ENCODE data around the gene TTC7B.

Gene TTC7B

GRCh38 chr14:90699016-90699415, 117.2 kb downstream of the TTC7B start:
- Histone ChIP-seq H3K4me1 (ENCODE audit: control insufficient read depth in 5 of 5, insufficient read depth in 5 of 5, low read length in 5 of 5) (peaks cover 9 to 30% (median 21%) of the 10 kb centered on the region in 5 donors), H3K9ac (ENCODE audit: low read length in 5 of 5) (no peak overlapping the region), H3K27me3 (ENCODE audit: control insufficient read depth in 5 of 5, insufficient read depth in 4 of 5, low read length in 5 of 5) (no peaks in the 10 kb centered on the region), H3K36me3 (ENCODE audit: control insufficient read depth in 5 of 5, insufficient read depth in 5 of 5, low read length in 5 of 5) (peaks cover 0 to 1% (median 0%) of the 10 kb centered on the region in 5 donors), H3K9me3 (ENCODE audit: control insufficient read depth in 5 of 5, low read length in 5 of 5) (no peaks in the 10 kb centered on the region), H3K4me3 (ENCODE audit: low read depth in 1 of 5, low read length in 5 of 5) (no peak overlapping the region), H3K27ac (ENCODE audit: low read depth, low read length) (peak overlapping the region; percentile 40)

- H3K27ac ChIP-seq (ENCODE audit: low read depth, low read length): peak overlapping the region; percentile 65
These were observed 117.8 kb downstream of the TTC7B start for GRCh38 chr14:90698379-90698869.

GRCh38 chr14:90697577-90698206, 118.5 kb downstream of the TTC7B start:
- Histone ChIP-seq H3K4me1 (ENCODE audit: control insufficient read depth in 5 of 5, insufficient read depth in 5 of 5, low read length in 5 of 5) (peaks cover 9 to 30% (median 21%) of the 10 kb centered on the region in 5 donors), H3K9ac (ENCODE audit: low read length in 5 of 5) (peak overlapping the region in 3 of 5 donors; percentile 17 to 46 (median 45)), H3K9me3 (ENCODE audit: control insufficient read depth in 5 of 5, low read length in 5 of 5) (no peaks in the 10 kb centered on the region), H3K27ac (ENCODE audit: low read depth, low read length) (peak overlapping the region; percentile 65), H3K27me3 (ENCODE audit: control insufficient read depth in 5 of 5, insufficient read depth in 4 of 5, low read length in 5 of 5) (no peaks in the 10 kb centered on the region), H3K36me3 (ENCODE audit: control insufficient read depth in 5 of 5, insufficient read depth in 5 of 5, low read length in 5 of 5) (peaks cover 0 to 2% (median 0%) of the 10 kb centered on the region in 5 donors), H3K4me3 (ENCODE audit: low read depth in 1 of 5, low read length in 5 of 5) (no peak overlapping the region)

More at GRCh38 chr14:90698379-90698869, 117.8 kb downstream of the TTC7B start:
- peaks cover 9 to 30% (median 21%) of the 10 kb centered on the region in 5 donors for H3K4me1 ChIP-seq (ENCODE audit: control insufficient read depth in 5 of 5, insufficient read depth in 5 of 5, low read length in 5 of 5)
- peaks cover 0 to 2% (median 0%) of the 10 kb centered on the region in 5 donors for H3K36me3 ChIP-seq (ENCODE audit: control insufficient read depth in 5 of 5, insufficient read depth in 5 of 5, low read length in 5 of 5)
- peak overlapping the region in 1 of 5 donors; percentile 22 for H3K4me3 ChIP-seq (ENCODE audit: low read depth in 1 of 5, low read length in 5 of 5)
- no peaks in the 10 kb centered on the region for H3K27me3 ChIP-seq (ENCODE audit: control insufficient read depth in 5 of 5, insufficient read depth in 4 of 5, low read length in 5 of 5)
- no peaks in the 10 kb centered on the region for H3K9me3 ChIP-seq (ENCODE audit: control insufficient read depth in 5 of 5, low read length in 5 of 5)
- H3K9ac ChIP-seq (ENCODE audit: low read length in 5 of 5): peak overlapping the region in 1 of 5 donors; percentile 45

GRCh38 chr14:90697132-90697531, 119.1 kb downstream of the TTC7B start:
- peak overlapping the region; percentile 2 for H3K27ac ChIP-seq (ENCODE audit: low read depth, low read length)
- H3K9me3 ChIP-seq (ENCODE audit: control insufficient read depth in 5 of 5, low read length in 5 of 5): no peaks in the 10 kb centered on the region
- H3K36me3 ChIP-seq (ENCODE audit: control insufficient read depth in 5 of 5, insufficient read depth in 5 of 5, low read length in 5 of 5): peaks cover 0 to 2% (median 0%) of the 10 kb centered on the region in 5 donors
- H3K27me3 ChIP-seq (ENCODE audit: control insufficient read depth in 5 of 5, insufficient read depth in 4 of 5, low read length in 5 of 5): no peaks in the 10 kb centered on the region
- H3K9ac ChIP-seq (ENCODE audit: low read length in 5 of 5): peak overlapping the region in 4 of 5 donors; percentile 5 to 45 (median 14)
- no peak overlapping the region for H3K4me3 ChIP-seq (ENCODE audit: low read depth in 1 of 5, low read length in 5 of 5)
- peaks cover 9 to 30% (median 21%) of the 10 kb centered on the region in 5 donors for H3K4me1 ChIP-seq (ENCODE audit: control insufficient read depth in 5 of 5, insufficient read depth in 5 of 5, low read length in 5 of 5)

GRCh38 chr14:90696720-90697119, 119.5 kb downstream of the TTC7B start:
- Histone ChIP-seq H3K27ac (ENCODE audit: low read depth, low read length) (peak overlapping the region; percentile 2), H3K4me1 (ENCODE audit: control insufficient read depth in 5 of 5, insufficient read depth in 5 of 5, low read length in 5 of 5) (peaks cover 9 to 30% (median 21%) of the 10 kb centered on the region in 5 donors), H3K9ac (ENCODE audit: low read length in 5 of 5) (peak overlapping the region in 2 of 5 donors; percentile 5 to 28), H3K36me3 (ENCODE audit: control insufficient read depth in 5 of 5, insufficient read depth in 5 of 5, low read length in 5 of 5) (peaks cover 0 to 2% (median 0%) of the 10 kb centered on the region in 5 donors), H3K27me3 (ENCODE audit: control insufficient read depth in 5 of 5, insufficient read depth in 4 of 5, low read length in 5 of 5) (no peaks in the 10 kb centered on the region), H3K9me3 (ENCODE audit: control insufficient read depth in 5 of 5, low read length in 5 of 5) (no peaks in the 10 kb centered on the region), H3K4me3 (ENCODE audit: low read depth in 1 of 5, low read length in 5 of 5) (no peak overlapping the region)

GRCh38 chr14:90695997-90696660, 120.1 kb downstream of the TTC7B start:
- H3K4me1 ChIP-seq (ENCODE audit: control insufficient read depth in 5 of 5, insufficient read depth in 5 of 5, low read length in 5 of 5): peaks cover 9 to 27% (median 21%) of the 10 kb centered on the region in 5 donors
- no peaks in the 10 kb centered on the region for H3K9me3 ChIP-seq (ENCODE audit: control insufficient read depth in 5 of 5, low read length in 5 of 5)
- H3K27me3 ChIP-seq (ENCODE audit: control insufficient read depth in 5 of 5, insufficient read depth in 4 of 5, low read length in 5 of 5): no peaks in the 10 kb centered on the region
- H3K9ac ChIP-seq (ENCODE audit: low read length in 5 of 5): no peak overlapping the region
- H3K4me3 ChIP-seq (ENCODE audit: low read depth in 1 of 5, low read length in 5 of 5): no peak overlapping the region
- H3K36me3 ChIP-seq (ENCODE audit: control insufficient read depth in 5 of 5, insufficient read depth in 5 of 5, low read length in 5 of 5): peaks cover 0 to 2% (median 0%) of the 10 kb centered on the region in 5 donors
- peak overlapping the region; percentile 2 for H3K27ac ChIP-seq (ENCODE audit: low read depth, low read length)

GRCh38 chr14:90693413-90693812, 122.8 kb downstream of the TTC7B start:
- no peaks in the 10 kb centered on the region for H3K27me3 ChIP-seq (ENCODE audit: control insufficient read depth in 5 of 5, insufficient read depth in 4 of 5, low read length in 5 of 5)
- H3K36me3 ChIP-seq (ENCODE audit: control insufficient read depth in 5 of 5, insufficient read depth in 5 of 5, low read length in 5 of 5): peaks cover 0 to 6% (median 5%) of the 10 kb centered on the region in 5 donors
- no peak overlapping the region for H3K9ac ChIP-seq (ENCODE audit: low read length in 5 of 5)
- H3K9me3 ChIP-seq (ENCODE audit: control insufficient read depth in 5 of 5, low read length in 5 of 5): no peaks in the 10 kb centered on the region
- no peak overlapping the region for H3K27ac ChIP-seq (ENCODE audit: low read depth, low read length)
- no peak overlapping the region for H3K4me3 ChIP-seq (ENCODE audit: low read depth in 1 of 5, low read length in 5 of 5)
- H3K4me1 ChIP-seq (ENCODE audit: control insufficient read depth in 5 of 5, insufficient read depth in 5 of 5, low read length in 5 of 5): peaks cover 4 to 19% (median 13%) of the 10 kb centered on the region in 5 donors

- H3K27me3 ChIP-seq (ENCODE audit: control insufficient read depth in 5 of 5, insufficient read depth in 4 of 5, low read length in 5 of 5): no peaks in the 10 kb centered on the region
- H3K4me1 ChIP-seq (ENCODE audit: control insufficient read depth in 5 of 5, insufficient read depth in 5 of 5, low read length in 5 of 5): peaks cover 3 to 13% (median 8%) of the 10 kb centered on the region in 5 donors
- H3K4me3 ChIP-seq (ENCODE audit: low read depth in 1 of 5, low read length in 5 of 5): no peak overlapping the region
- no peak overlapping the region for H3K9ac ChIP-seq (ENCODE audit: low read length in 5 of 5)
- no peaks in the 10 kb centered on the region for H3K9me3 ChIP-seq (ENCODE audit: control insufficient read depth in 5 of 5, low read length in 5 of 5)
- no peak overlapping the region for H3K27ac ChIP-seq (ENCODE audit: low read depth, low read length)
- H3K36me3 ChIP-seq (ENCODE audit: control insufficient read depth in 5 of 5, insufficient read depth in 5 of 5, low read length in 5 of 5): peaks cover under 1 to 7% (median 6%) of the 10 kb centered on the region in 5 donors
These were observed 123.4 kb downstream of the TTC7B start for GRCh38 chr14:90692826-90693225.

GRCh38 chr14:90692061-90692460, 124.2 kb downstream of the TTC7B start:
- Histone ChIP-seq H3K9ac (ENCODE audit: low read length in 5 of 5) (no peak overlapping the region), H3K4me1 (ENCODE audit: control insufficient read depth in 5 of 5, insufficient read depth in 5 of 5, low read length in 5 of 5) (peaks cover 0 to 6% (median 0%) of the 10 kb centered on the region in 5 donors), H3K27ac (ENCODE audit: low read depth, low read length) (no peak overlapping the region)

GRCh38 chr14:90691627-90692026, 124.6 kb downstream of the TTC7B start:
- Histone ChIP-seq H3K36me3 (ENCODE audit: control insufficient read depth in 5 of 5, insufficient read depth in 5 of 5, low read length in 5 of 5) (peaks cover 10 to 17% (median 12%) of the 10 kb centered on the region in 5 donors), H3K4me3 (ENCODE audit: low read depth in 1 of 5, low read length in 5 of 5) (no peak overlapping the region), H3K9me3 (ENCODE audit: control insufficient read depth in 5 of 5, low read length in 5 of 5) (no peaks in the 10 kb centered on the region), H3K4me1 (ENCODE audit: control insufficient read depth in 5 of 5, insufficient read depth in 5 of 5, low read length in 5 of 5) (peaks cover 0 to 1% (median 0%) of the 10 kb centered on the region in 5 donors), H3K9ac (ENCODE audit: low read length in 5 of 5) (no peak overlapping the region), H3K27me3 (ENCODE audit: control insufficient read depth in 5 of 5, insufficient read depth in 4 of 5, low read length in 5 of 5) (no peaks in the 10 kb centered on the region), H3K27ac (ENCODE audit: low read depth, low read length) (no peak overlapping the region)

More at GRCh38 chr14:90692061-90692460, 124.2 kb downstream of the TTC7B start:
- Histone ChIP-seq H3K36me3 (ENCODE audit: control insufficient read depth in 5 of 5, insufficient read depth in 5 of 5, low read length in 5 of 5) (peaks cover 8 to 14% (median 12%) of the 10 kb centered on the region in 5 donors), H3K4me3 (ENCODE audit: low read depth in 1 of 5, low read length in 5 of 5) (no peak overlapping the region), H3K9me3 (ENCODE audit: control insufficient read depth in 5 of 5, low read length in 5 of 5) (no peaks in the 10 kb centered on the region), H3K27me3 (ENCODE audit: control insufficient read depth in 5 of 5, insufficient read depth in 4 of 5, low read length in 5 of 5) (no peaks in the 10 kb centered on the region)
